ENCODE data around the gene VIPAS39.

Gene VIPAS39

DNA sequence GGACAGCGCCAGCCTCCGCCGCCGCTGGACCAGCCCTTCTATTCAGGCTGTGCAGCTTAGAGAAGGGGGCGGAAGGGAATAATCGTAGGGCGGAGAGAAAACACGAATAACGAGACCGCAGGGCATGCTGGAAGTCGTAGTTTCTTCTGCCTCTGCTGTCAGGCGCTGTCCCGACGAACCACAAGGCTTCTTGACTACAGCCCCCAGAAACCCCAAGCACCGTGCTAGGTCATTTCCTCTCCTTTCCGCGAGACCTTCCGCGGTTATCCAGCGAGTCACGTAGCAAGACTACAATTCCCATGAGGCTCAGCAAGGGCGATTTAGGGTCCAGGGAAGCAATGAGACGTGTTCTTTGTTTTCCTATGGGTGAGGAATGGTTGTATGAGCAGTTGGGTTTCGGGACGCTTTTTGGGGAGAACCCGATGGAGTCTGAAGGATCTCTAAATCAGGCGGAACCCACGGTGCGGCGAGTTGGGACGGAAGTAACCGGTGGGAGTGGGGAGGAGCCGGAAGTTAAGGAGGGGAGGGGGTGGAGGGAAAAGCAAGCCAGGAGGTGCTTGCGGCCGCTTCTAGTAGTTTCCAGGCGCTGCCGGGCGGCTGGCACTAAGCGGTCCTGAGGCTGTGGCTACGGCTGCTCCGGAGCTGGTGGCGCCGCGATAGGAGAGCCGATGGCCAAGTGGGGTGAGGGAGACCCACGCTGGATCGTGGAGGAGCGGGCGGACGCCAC is at the start of gene VIPAS39, which contains the start of gene AHSA1:
VIPAS39 (minus strand) TSS at position 80 of the 727 bp plus-strand sequence. CDS start 3,499 bp downstream, outside the sequence.
AHSA1 (plus strand) TSS at position 572 of the 727 bp plus-strand sequence; CDS start at position 669, 97 bp downstream.
- peak; percentile 92 for DNase-seq (ENCODE audit: low read depth)

GRCh38 chr14:77505031-77505430 is 47.6 kb upstream of the VIPAS39 start:
- no peak for DNase-seq (ENCODE audit: low read depth)

GRCh38 chr14:77503138-77503537 is 45.7 kb upstream of the VIPAS39 start:
- DNase-seq (ENCODE audit: low read depth), result no peak

- DNase-seq (ENCODE audit: low read depth), result no peak
These were observed 44.8 kb upstream of the VIPAS39 start for GRCh38 chr14:77502109-77502782.

DNA sequence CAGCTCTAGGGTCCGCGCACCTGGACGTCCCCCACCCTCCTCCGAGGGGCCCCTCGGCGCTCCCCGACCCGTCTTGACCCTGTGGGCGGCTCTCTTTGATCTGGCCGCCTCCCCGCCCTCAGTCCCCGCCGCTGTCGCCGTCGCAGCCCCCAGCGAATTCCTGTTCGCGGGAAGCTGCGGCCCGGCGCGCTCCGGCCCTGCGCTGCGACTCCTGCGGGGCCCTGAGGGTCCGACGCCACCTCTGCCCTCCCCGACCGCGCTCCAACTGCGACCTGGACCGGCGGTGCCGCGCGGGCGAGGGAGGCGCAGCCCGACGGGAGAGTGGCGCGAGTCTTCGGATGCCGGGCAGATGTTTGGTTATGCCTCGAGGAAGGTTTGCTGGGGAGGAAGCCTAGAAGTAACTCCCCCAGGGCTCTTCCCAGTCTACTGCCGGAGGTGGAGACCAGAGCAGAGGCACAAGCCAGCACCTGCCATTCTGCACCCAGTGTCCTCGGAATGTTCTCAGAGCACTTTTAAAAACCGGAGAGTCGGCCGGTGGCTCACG is 41.7 kb upstream of the VIPAS39 start:
- no peak for DNase-seq (ENCODE audit: low read depth)

DNA sequence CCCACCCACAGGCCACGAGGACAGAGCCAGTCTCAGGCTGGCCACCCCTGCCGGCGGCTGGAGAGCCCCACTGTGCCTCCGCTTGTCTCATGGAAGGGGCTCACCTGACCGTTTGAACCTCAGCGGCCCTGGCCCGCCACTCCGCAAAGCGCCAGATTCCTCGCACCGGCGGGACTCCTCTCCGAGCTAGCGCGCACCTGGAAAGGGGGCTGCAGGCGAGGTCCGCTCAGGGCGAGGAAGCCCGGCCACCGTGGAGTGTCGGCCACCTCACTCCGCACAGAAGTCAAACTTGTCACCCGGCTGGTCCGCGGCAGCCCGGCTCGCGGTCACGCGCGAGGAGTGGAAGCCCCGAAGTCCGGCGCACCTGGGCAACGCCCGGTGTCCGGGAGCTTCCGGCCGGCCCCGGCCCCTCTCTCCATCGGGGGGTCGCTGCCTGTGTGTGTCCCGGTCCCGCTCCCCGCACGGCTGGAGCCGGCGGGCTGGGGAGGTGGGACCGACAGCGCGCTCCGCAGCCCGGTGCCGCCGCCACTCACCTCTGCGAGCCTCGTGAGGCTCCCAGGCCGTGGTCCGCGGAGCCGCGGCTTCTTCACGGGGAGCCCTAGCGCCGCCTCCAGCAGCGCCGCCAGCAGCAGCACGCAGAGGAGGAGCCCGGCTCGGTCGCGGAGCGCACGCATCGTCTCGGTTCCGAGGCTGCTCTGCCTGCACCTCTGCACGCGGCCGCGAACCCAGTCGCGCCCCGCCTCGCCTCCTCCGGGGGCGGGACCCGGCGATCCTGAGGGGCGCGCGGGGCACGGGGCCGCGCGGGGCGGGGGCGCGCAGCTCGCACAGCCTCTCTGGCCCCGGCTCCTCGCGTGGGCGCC is 40.9 kb upstream of the VIPAS39 start, which contains the start of gene ISM2:
ISM2 (minus strand) TSS at position 697 of the 860 bp plus-strand sequence; CDS start at position 674, 23 bp downstream.
- DNase-seq (ENCODE audit: low read depth), result peak; percentile 5

GRCh38 chr14:77495334-77495733 is 37.9 kb upstream of the VIPAS39 start:
- DNase-seq (ENCODE audit: low read depth), result no peak

- no peak for DNase-seq (ENCODE audit: low read depth)
These were observed 33.7 kb upstream of the VIPAS39 start for GRCh38 chr14:77491056-77491455.

GRCh38 chr14:77490347-77490986 is 33.1 kb upstream of the VIPAS39 start:
- DNase-seq (ENCODE audit: low read depth), result no peak

- DNase-seq (ENCODE audit: low read depth), result no peak
These were observed 31.6 kb upstream of the VIPAS39 start for GRCh38 chr14:77489041-77489440.

GRCh38 chr14:77488558-77488957 is 31.2 kb upstream of the VIPAS39 start:
- DNase-seq (ENCODE audit: low read depth), result no peak

GRCh38 chr14:77485901-77486678 is 28.7 kb upstream of the VIPAS39 start:
- DNase-seq (ENCODE audit: low read depth), result no peak

DNA sequence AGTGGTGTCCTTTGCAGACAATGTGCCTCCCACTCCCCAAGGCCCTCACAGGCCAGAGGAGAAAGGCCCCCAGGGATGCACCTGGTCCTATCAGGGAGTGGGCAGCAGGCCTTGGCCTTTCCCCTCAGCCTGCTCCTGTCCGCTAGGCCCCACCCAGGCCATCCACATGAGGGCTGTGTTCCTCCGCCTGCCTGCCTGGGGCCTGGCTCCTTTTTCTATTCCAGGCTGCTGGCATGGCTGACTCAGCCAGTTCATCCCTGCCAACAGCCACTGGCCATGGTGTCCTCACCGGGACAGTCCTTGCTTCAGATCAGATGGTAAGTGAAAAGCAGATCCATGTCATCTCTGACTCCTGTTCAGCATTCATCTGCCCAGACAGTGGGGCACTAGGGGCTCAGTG is 27.9 kb upstream of the VIPAS39 start:
- DNase-seq (ENCODE audit: low read depth), result no peak

- DNase-seq (ENCODE audit: low read depth), result no peak
These were observed 25.0 kb upstream of the VIPAS39 start for GRCh38 chr14:77482422-77482821.

- DNase-seq (ENCODE audit: low read depth), result no peak
These were observed 21.4 kb upstream of the VIPAS39 start for GRCh38 chr14:77478796-77479195.

DNA sequence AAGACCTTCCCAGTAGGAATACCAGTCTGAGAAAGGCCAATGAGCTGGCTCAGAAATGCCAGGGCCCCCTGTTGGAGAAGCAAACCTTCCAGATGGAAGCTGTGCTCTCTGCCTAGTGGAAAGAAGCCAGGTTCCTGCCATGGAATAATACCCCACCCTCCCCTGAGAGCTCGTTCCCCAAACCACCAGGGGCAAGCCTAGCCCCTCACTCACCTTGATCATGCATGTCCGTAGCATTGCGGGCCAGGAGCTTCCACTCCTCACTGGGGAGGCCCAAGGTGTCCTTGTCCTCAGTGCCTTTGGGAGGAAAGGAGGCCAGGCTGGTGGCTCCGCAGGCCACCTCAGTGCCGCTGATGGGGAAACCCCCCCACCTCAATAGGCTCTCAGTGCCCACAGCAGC is 20.6 kb upstream of the VIPAS39 start:
- DNase-seq (ENCODE audit: low read depth), result no peak

GRCh38 chr14:77475432-77476115 is 18.2 kb upstream of the VIPAS39 start:
- DNase-seq (ENCODE audit: low read depth), result no peak

GRCh38 chr14:77474479-77475177 is 17.2 kb upstream of the VIPAS39 start:
- no peak for DNase-seq (ENCODE audit: low read depth)

DNA sequence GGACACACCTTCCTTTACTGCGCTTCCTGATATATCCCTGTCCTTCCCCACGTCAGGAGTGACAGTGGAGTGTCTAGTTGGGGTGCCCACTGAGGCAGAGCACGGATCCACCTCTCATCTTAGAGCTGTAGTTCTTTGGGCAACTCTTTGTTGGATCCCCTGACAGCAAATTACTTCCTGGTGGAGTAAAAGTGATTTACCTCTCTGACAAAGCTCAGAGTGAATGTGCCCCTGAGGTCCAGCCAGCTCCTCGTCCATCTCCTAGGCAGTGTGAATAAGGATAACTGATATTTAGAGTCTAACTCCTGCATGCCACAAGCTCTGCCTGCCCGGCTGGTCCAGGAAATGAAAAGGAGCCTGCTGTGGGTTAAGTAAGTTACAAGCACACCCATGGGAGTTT is 16.5 kb upstream of the VIPAS39 start:
- DNase-seq (ENCODE audit: low read depth), result no peak

Data from CMK (cell line).